Esophagus squamous epithelium (tissue), 5 donors: ENCODE results near the gene SH2D6. TPM values are rescaled to one million over a fixed set of nuclear protein-coding genes. Genes with fewer than 3 reads are reported as not detected.

Experiments
- DNase-seq: peaks from one replicate; lab custom pipeline; 2025; lab: John Stamatoyannopoulos, UW
- H3K27ac ChIP-seq, 4 donors: fragments of 200-600 bp; sonication (generic); one replicate each; pipeline ENCODE4 v1.5.1; 2016 to 2019; ENCODE audit warnings: mild to moderate bottlenecking in 1 of 4
- H3K27me3 ChIP-seq, 4 donors: fragments of 200-600 bp; sonication (generic); 1 replicate in 3 of 4; 2 replicates in 1 of 4; pipeline versions ENCODE4 v1.5.1 to v1.6.0; 2017 to 2021; ENCODE audit warnings: antibody characterized with exemption in 1 of 4
- H3K36me3 ChIP-seq, 3 donors: fragments of 200-600 bp; sonication (generic); one replicate each; pipeline ENCODE4 v1.5.1; 2016 to 2019
- H3K4me1 ChIP-seq, 3 donors: fragments of 200-600 bp; sonication (generic); one replicate each; pipeline ENCODE4 v1.5.1; 2017 to 2019
- H3K4me3 ChIP-seq, 4 donors: fragments of 200-600 bp; sonication (generic); 1 replicate in 3 of 4; 2 replicates in 1 of 4; pipeline ENCODE4 v1.5.1; 2016 to 2019; ENCODE audit warnings: mild to moderate bottlenecking in 2 of 4, moderate library complexity in 1 of 4
- H3K9me3 ChIP-seq, 3 donors: fragments of 200-600 bp; sonication (generic); one replicate each; pipeline ENCODE4 v1.5.1; 2016 to 2019
- POLR2A ChIP-seq, 4 donors: fragments of 450-650 bp; IDR thresholded peaks; one replicate each; pipeline ENCODE4 v1.6.1; 2017; ENCODE audit warnings: antibody characterized with exemption in 4 of 4, mild to moderate bottlenecking in 4 of 4, moderate library complexity in 3 of 4
- WGBS, 2 donors: methylation state at CpG; one replicate each; pipeline ENCODE4 v1.1.5; 2018; 5-methylcytosine and 5-hydroxymethylcytosine counted together
- intact Hi-C: fragments of 100-400 bp; cut with DNase I; formaldehyde crosslinking; loops from one replicate; pipeline ENCODE4 v1.15.0; 2022
- total RNA-seq, 4 donors: library from RNA; depleted of rRNA; stranded (reverse); fragments of >200 nt; gene quantifications; one replicate each; pipeline ENCODE4 v1.1.0, GENCODE V29; 2016
- TF ChIP-seq, protein P1 (sequence below), 6 experiments: fragments of 450-650 bp in 4 of 6; fragments of 200-600 bp in 2 of 6; sonication (generic) in 2 of 6; IDR thresholded peaks; one replicate each; pipeline ENCODE4 v1.5.1; 2016 to 2019; ENCODE audit warnings: antibody characterized with exemption in 6 of 6, mild to moderate bottlenecking in 4 of 6, moderate library complexity in 4 of 6
- donor health status: DM: yes; HTN: yes; CAD: no.

SH2D6 gene
- total RNA-seq, 4 donors from 2014 or later: 0.50 TPM; not detected in 3

DNA sequence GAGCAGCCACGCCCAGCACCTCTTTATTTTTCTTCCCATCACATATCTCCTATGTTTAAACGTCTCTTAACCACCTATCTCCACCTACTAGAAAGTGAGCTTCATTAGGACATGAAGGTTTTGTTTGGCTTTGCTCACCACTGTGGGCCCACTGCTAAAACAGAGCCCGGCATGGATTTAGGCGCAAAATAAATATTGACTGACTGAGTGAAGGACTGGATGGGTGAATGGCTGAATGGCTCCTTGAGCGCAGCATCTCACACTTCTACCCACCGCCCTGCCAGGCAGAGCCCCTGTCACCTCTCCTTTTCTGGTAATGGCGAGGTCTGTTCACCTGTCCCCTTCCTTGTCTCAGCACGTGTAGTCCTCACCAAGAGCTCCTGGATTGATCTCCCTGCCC is 18.5 kb upstream of the SH2D6 start:
- 87 to 95% methylated on average over 8 of the region's 8 CpGs for WGBS, 2 donors
- H3K4me3 ChIP-seq: no peak overlapping the region
- no peaks in the 10 kb centered on the region for H3K9me3 ChIP-seq
- no peak for DNase-seq
- intact Hi-C loops: no loop called here
- TF ChIP-seq POLR2A (IDR thresholded peaks at IDR 0.05): no peak
- TF ChIP-seq, protein P1, sequence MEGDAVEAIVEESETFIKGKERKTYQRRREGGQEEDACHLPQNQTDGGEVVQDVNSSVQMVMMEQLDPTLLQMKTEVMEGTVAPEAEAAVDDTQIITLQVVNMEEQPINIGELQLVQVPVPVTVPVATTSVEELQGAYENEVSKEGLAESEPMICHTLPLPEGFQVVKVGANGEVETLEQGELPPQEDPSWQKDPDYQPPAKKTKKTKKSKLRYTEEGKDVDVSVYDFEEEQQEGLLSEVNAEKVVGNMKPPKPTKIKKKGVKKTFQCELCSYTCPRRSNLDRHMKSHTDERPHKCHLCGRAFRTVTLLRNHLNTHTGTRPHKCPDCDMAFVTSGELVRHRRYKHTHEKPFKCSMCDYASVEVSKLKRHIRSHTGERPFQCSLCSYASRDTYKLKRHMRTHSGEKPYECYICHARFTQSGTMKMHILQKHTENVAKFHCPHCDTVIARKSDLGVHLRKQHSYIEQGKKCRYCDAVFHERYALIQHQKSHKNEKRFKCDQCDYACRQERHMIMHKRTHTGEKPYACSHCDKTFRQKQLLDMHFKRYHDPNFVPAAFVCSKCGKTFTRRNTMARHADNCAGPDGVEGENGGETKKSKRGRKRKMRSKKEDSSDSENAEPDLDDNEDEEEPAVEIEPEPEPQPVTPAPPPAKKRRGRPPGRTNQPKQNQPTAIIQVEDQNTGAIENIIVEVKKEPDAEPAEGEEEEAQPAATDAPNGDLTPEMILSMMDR (IDR thresholded peaks at IDR 0.05): no peak
- peaks cover 11 to 39% (median 17%) of the 10 kb centered on the region in 3 donors for H3K4me1 ChIP-seq
- H3K27me3 ChIP-seq: no peaks in the 10 kb centered on the region
- H3K36me3 ChIP-seq: peaks cover 9 to 63% (median 14%) of the 10 kb centered on the region in 3 donors
- no peak overlapping the region for H3K27ac ChIP-seq

DNA sequence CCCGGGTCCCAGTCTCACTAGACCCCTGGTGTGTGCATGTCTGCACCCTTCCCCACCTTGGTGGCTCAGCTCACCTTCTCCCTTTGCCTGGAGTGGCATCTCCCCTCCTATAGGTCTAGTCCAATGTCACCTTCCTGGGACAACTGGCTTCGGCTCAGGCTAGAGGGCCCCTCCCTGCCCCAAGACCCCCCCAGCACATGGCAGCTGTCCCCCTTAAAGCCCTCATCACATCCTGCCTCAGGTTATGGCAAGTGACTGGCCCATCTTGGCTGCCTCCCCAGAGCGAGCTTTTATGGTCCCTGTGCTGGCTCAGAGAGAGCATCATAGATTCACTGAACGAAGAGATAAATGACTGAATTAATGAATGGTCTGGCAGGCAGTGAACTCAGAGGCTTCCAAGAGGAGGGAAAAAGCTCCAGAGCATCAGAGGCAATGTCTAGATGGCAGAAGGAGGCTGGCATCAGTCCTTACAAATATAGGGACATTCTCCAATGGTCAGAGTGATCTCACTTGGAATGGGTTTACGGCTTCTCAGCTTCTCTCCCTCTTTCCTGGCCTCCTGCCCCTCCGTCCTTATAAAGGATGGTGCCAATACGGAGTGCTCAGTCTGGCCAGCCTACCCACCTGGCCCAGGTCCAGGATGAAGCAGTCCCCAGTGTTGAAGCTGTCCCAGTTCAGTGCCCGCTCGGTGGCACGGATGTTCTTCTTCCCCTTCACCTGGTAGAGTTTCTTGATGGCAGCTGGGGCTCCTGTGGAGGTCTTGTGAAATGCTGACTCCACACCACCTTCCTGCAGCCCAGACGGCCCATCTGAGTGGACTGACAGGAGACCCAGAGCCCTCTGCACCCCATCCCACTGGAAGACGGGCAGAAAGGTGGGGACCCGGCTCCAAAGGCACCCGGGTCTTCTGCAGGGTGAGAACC is 17.7 kb upstream of the SH2D6 start:
- 66 to 75% methylated on average over 7 to 8 of the region's 14 CpGs for WGBS, 2 donors
- no peaks in the 10 kb centered on the region for H3K9me3 ChIP-seq
- no peak overlapping the region for H3K4me3 ChIP-seq
- TF ChIP-seq, protein P1 (IDR thresholded peaks at IDR 0.05): no peak
- no peak for TF ChIP-seq POLR2A (IDR thresholded peaks at IDR 0.05)
- H3K4me1 ChIP-seq: peaks cover 11 to 31% (median 17%) of the 10 kb centered on the region in 3 donors
- H3K27me3 ChIP-seq: no peaks in the 10 kb centered on the region
- DNase-seq: no peak
- H3K27ac ChIP-seq: no peak overlapping the region
- intact Hi-C loops: no loop called here
- peaks cover 6 to 55% (median 14%) of the 10 kb centered on the region in 3 donors for H3K36me3 ChIP-seq

DNA sequence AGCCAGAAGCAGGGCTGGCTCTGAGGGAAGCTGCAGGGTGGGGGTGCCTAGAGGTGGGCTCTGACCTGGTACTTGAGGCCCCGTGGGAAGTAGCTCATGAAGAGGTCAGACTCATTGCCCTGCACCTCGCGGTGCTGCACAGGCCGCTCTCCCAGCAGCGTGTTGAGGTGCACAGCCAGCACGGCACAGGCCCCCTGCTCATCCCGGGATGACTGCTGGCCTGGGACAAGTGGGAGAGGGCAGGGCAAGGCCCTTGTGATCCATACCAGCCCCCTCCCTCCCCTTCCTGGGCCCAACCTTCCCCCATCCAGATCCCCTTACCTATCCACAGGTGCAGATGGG is 17.1 kb upstream of the SH2D6 start:
- no peak overlapping the region for H3K27ac ChIP-seq
- H3K27me3 ChIP-seq: no peaks in the 10 kb centered on the region
- H3K4me3 ChIP-seq: no peak overlapping the region
- no peaks in the 10 kb centered on the region for H3K9me3 ChIP-seq
- intact Hi-C loops: no loop called here
- no peak for DNase-seq
- peaks cover 11 to 25% (median 15%) of the 10 kb centered on the region in 3 donors for H3K4me1 ChIP-seq
- peaks cover 6 to 53% (median 14%) of the 10 kb centered on the region in 3 donors for H3K36me3 ChIP-seq
- 94% methylated on average over 7 of the region's 7 CpGs; no CpG with 5 or more reads in 1 of the 2 donors for WGBS, 2 donors
- TF ChIP-seq POLR2A (IDR thresholded peaks at IDR 0.05): no peak
- TF ChIP-seq, protein P1 (IDR thresholded peaks at IDR 0.05): no peak

DNA sequence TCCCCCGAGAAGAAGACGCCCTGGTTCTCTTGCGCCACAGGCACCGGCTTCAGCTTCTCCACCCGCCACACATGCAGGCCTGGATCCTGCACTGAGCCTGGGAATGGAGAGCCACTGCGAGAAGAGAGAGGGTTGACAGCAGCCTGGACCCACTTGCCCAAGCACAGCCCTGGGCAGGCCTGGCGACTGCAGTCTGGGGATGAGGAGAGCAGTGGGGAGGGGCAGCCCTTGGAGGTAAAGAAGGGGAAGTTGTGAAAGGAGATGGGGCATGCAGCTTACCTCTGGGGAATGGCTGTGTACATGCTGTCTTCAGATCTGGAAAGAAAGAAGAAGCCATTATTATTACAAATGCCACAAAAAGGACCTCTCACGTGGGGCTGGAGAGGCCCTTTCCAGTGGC is 16.7 kb upstream of the SH2D6 start:
- no peak for DNase-seq
- H3K9me3 ChIP-seq: no peaks in the 10 kb centered on the region
- peaks cover 6 to 53% (median 14%) of the 10 kb centered on the region in 3 donors for H3K36me3 ChIP-seq
- H3K27me3 ChIP-seq: no peaks in the 10 kb centered on the region
- intact Hi-C loops: no loop called here
- peaks cover 10 to 21% (median 14%) of the 10 kb centered on the region in 3 donors for H3K4me1 ChIP-seq
- 63 to 83% methylated on average over 2 to 6 of the region's 8 CpGs for WGBS, 2 donors
- no peak overlapping the region for H3K27ac ChIP-seq
- no peak overlapping the region for H3K4me3 ChIP-seq
- TF ChIP-seq, protein P1 (IDR thresholded peaks at IDR 0.05): no peak
- no peak for TF ChIP-seq POLR2A (IDR thresholded peaks at IDR 0.05)
